Central memory CD8-positive, alpha-beta T cell (primary cell): ENCODE results near the gene L3MBTL4.

Experiments used
- ATAC-seq: fragments of 150-1000 bp; cut with Tn5 transposase; replicated peaks from 2 replicates; pipeline ENCODE4 v1.10.0; 2022; ENCODE audit warnings: mild to moderate bottlenecking, moderate FRiP score, moderate number of reproducible peaks; ENCODE audit not compliant: poor library complexity, severe bottlenecking; ENCODE audit errors: extremely low read depth
- DNase-seq, 2 donors: peaks; one replicate each; pipeline ENCODE4 v3.0.0; 2021; ENCODE audit warnings: low spot score in 2 of 2
- H3K27ac Mint-ChIP-seq: one replicate; pipeline ENCODE4 v1.8.0; 2022; ENCODE audit warnings: low read depth, mild to moderate bottlenecking, moderate library complexity, mixed read lengths
- H3K27me3 Mint-ChIP-seq: one replicate; pipeline ENCODE4 v1.8.0; 2022; ENCODE audit warnings: mixed read lengths
- H3K36me3 Mint-ChIP-seq: one replicate; pipeline ENCODE4 v1.8.0; 2022; ENCODE audit warnings: mild to moderate bottlenecking, moderate library complexity, mixed read lengths; ENCODE audit not compliant: insufficient read depth
- H3K4me1 Mint-ChIP-seq: one replicate; pipeline ENCODE4 v1.8.0; 2022; ENCODE audit warnings: mixed read lengths
- H3K4me3 Mint-ChIP-seq: one replicate; pipeline ENCODE4 v1.8.0; 2022; ENCODE audit warnings: mild to moderate bottlenecking, moderate library complexity, mixed read lengths
- H3K9me3 Mint-ChIP-seq: one replicate; pipeline ENCODE4 v1.8.0; 2022; ENCODE audit warnings: mixed read lengths

Gene L3MBTL4

GRCh38 chr18:6341303-6341702, 73.4 kb downstream of the L3MBTL4 start:
- no peaks in the 10 kb centered on the region for H3K4me1 Mint-ChIP-seq
- peaks cover 26% of the 10 kb centered on the region for H3K9me3 Mint-ChIP-seq
- no peak overlapping the region for H3K27ac Mint-ChIP-seq
- H3K27me3 Mint-ChIP-seq: no peaks in the 10 kb centered on the region
- DNase-seq: no peak
- H3K36me3 Mint-ChIP-seq: no peaks in the 10 kb centered on the region
- ATAC-seq: no peak
- H3K4me3 Mint-ChIP-seq: no peak overlapping the region

- no peak overlapping the region for H3K27ac Mint-ChIP-seq
- H3K4me3 Mint-ChIP-seq: no peak overlapping the region
- no peaks in the 10 kb centered on the region for H3K36me3 Mint-ChIP-seq
- no peaks in the 10 kb centered on the region for H3K27me3 Mint-ChIP-seq
- ATAC-seq (no peak), DNase-seq (no peak)
- peaks cover 35% of the 10 kb centered on the region for H3K9me3 Mint-ChIP-seq
- no peaks in the 10 kb centered on the region for H3K4me1 Mint-ChIP-seq
Observed at GRCh38 chr18:6340121-6340520, 74.6 kb downstream of the L3MBTL4 start.

DNA sequence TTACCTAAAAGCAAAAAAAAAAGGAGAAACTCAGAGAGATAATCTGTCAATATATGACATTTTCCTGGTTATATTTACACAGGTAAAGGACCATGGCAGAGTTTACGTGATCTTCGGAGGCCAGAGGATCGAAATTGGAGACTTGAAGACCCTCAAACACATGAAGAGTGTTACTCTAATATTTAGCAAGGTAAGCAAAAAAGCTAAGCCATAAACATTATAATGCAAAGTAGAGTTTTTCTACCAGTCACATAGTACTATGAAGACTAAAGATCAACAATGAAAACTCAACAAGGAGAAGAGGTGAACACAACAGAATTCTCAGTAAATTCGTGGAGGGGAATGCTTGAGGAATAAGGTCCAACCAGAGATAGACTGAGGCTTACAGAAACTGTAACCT, 78.5 kb downstream of the L3MBTL4 start:
- no peaks in the 10 kb centered on the region for H3K4me1 Mint-ChIP-seq
- H3K36me3 Mint-ChIP-seq: no peaks in the 10 kb centered on the region
- no peak overlapping the region for H3K27ac Mint-ChIP-seq
- no peak overlapping the region for H3K4me3 Mint-ChIP-seq
- ATAC-seq (no peak), DNase-seq (no peak)
- peaks cover 33% of the 10 kb centered on the region for H3K9me3 Mint-ChIP-seq
- no peaks in the 10 kb centered on the region for H3K27me3 Mint-ChIP-seq

- no peak overlapping the region for H3K27ac Mint-ChIP-seq
- ATAC-seq: no peak
- H3K9me3 Mint-ChIP-seq: peaks cover 40% of the 10 kb centered on the region
- no peaks in the 10 kb centered on the region for H3K27me3 Mint-ChIP-seq
- H3K4me1 Mint-ChIP-seq: no peaks in the 10 kb centered on the region
- no peak overlapping the region for H3K4me3 Mint-ChIP-seq
- H3K36me3 Mint-ChIP-seq: no peaks in the 10 kb centered on the region
- no peak for DNase-seq
Observed at GRCh38 chr18:6333981-6334380, 80.7 kb downstream of the L3MBTL4 start.

- no peak overlapping the region for H3K27ac Mint-ChIP-seq
- no peaks in the 10 kb centered on the region for H3K4me1 Mint-ChIP-seq
- ATAC-seq (no peak), DNase-seq (no peak)
- no peaks in the 10 kb centered on the region for H3K36me3 Mint-ChIP-seq
- no peaks in the 10 kb centered on the region for H3K27me3 Mint-ChIP-seq
- H3K9me3 Mint-ChIP-seq: peaks cover 42% of the 10 kb centered on the region
- H3K4me3 Mint-ChIP-seq: no peak overlapping the region
Observed at GRCh38 chr18:6331872-6332271, 82.8 kb downstream of the L3MBTL4 start.

DNA sequence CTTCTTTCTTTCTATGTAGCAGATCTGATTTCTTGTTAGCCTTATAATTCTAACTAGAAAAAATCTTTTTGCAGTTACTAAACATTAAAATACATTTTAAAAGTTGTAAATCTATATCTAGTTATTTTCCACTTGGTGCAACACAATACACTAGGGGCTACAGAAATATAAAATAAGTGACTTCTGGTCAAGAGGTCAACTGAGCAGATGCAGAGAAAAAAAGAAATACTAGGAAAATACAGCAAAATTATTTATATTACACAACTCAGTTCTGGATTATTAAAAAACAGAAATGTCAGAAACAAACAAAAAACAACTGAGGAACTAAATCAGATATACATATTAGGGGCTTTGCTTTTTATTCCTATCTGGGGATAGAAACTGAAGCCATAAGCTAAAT, 83.9 kb downstream of the L3MBTL4 start:
- DNase-seq (no peak), ATAC-seq (no peak)
- H3K27me3 Mint-ChIP-seq: no peaks in the 10 kb centered on the region
- H3K9me3 Mint-ChIP-seq: peaks cover 36% of the 10 kb centered on the region
- H3K36me3 Mint-ChIP-seq: no peaks in the 10 kb centered on the region
- no peaks in the 10 kb centered on the region for H3K4me1 Mint-ChIP-seq
- no peak overlapping the region for H3K27ac Mint-ChIP-seq
- H3K4me3 Mint-ChIP-seq: no peak overlapping the region

GRCh38 chr18:6328621-6329010, 86.1 kb downstream of the L3MBTL4 start:
- Mint-ChIP-seq H3K9me3 (peaks cover 27% of the 10 kb centered on the region), H3K36me3 (no peaks in the 10 kb centered on the region), H3K27me3 (no peaks in the 10 kb centered on the region), H3K27ac (no peak overlapping the region), H3K4me1 (no peaks in the 10 kb centered on the region), H3K4me3 (no peak overlapping the region)
- DNase-seq (no peak), ATAC-seq (no peak)

- no peaks in the 10 kb centered on the region for H3K4me1 Mint-ChIP-seq
- H3K27ac Mint-ChIP-seq: no peak overlapping the region
- no peaks in the 10 kb centered on the region for H3K36me3 Mint-ChIP-seq
- no peak for DNase-seq
- ATAC-seq: no peak
- peaks cover 30% of the 10 kb centered on the region for H3K9me3 Mint-ChIP-seq
- no peaks in the 10 kb centered on the region for H3K27me3 Mint-ChIP-seq
- no peak overlapping the region for H3K4me3 Mint-ChIP-seq
Observed at GRCh38 chr18:6327895-6328620, 86.7 kb downstream of the L3MBTL4 start.

GRCh38 chr18:6327485-6327884, 87.2 kb downstream of the L3MBTL4 start:
- Mint-ChIP-seq H3K9me3 (peaks cover 33% of the 10 kb centered on the region), H3K4me3 (no peak overlapping the region), H3K4me1 (no peaks in the 10 kb centered on the region), H3K27me3 (no peaks in the 10 kb centered on the region), H3K27ac (no peak overlapping the region), H3K36me3 (no peaks in the 10 kb centered on the region)
- ATAC-seq: no peak
- DNase-seq: no peak

DNA sequence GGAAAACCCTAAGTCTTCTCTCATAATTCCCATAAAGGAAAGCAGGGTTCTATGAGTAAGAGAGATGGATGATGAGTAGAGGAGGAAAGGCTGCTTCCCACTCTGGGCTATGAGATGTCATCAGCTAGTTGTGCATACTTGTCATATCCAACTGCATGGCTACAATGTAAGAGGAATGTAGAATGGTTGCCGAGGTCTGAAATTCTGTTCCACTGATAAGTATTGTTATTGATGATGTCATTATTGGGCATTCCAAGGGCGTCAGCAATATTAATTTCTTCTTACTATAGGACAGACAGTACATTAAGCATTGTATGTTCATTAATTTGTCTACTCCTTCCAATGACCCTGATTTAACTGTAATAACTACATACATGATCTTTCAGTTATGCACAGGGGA, 88.1 kb downstream of the L3MBTL4 start:
- Mint-ChIP-seq H3K4me1 (no peaks in the 10 kb centered on the region), H3K36me3 (no peaks in the 10 kb centered on the region), H3K27me3 (no peaks in the 10 kb centered on the region), H3K4me3 (no peak overlapping the region), H3K9me3 (peaks cover 36% of the 10 kb centered on the region), H3K27ac (no peak overlapping the region)
- ATAC-seq (no peak), DNase-seq (no peak)

GRCh38 chr18:6323319-6323889, 91.3 kb downstream of the L3MBTL4 start:
- ATAC-seq (no peak), DNase-seq (no peak)
- H3K4me3 Mint-ChIP-seq: no peak overlapping the region
- no peak overlapping the region for H3K27ac Mint-ChIP-seq
- H3K36me3 Mint-ChIP-seq: no peaks in the 10 kb centered on the region
- peaks cover 34% of the 10 kb centered on the region for H3K9me3 Mint-ChIP-seq
- no peaks in the 10 kb centered on the region for H3K4me1 Mint-ChIP-seq
- H3K27me3 Mint-ChIP-seq: no peaks in the 10 kb centered on the region

DNA sequence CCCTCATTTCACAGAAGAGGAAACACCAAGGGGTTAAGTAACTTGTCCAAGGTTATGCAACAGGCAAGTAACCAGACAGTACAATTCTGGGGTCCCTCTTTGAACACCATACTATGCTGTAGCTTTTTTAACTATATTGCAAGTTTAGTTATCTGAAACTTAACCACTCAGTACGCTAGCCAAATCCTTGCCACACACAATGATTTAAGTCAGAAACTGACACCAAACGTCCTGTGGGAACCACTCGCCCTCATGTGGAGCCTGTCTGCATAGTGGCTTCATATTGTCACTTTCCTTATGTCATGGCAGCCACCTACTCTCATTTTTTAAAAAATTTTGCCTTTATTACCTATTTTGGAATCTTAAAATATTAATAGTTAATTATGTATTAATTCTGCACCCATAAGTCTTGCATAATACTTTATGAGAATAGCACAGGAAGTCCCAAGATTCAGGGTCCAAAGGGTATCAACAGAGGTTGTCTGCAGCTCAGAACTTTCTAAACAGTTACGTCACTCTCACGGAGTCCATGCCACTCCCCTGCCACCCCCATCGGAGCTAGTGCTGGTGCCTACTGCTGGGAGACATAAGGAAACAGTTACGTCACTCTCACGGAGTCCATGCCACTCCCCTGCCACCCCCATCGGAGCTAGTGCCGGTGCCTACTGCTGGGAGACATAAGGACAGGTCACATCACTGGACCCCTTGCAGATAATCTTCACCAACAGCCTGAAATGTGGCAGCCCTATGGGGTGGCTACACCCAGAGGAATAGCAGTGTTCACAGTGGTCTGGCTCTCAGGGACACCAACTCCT, 99.0 kb downstream of the L3MBTL4 start:
- H3K36me3 Mint-ChIP-seq: peaks cover 4% of the 10 kb centered on the region
- ATAC-seq: no peak
- no peak overlapping the region for H3K27ac Mint-ChIP-seq
- no peaks in the 10 kb centered on the region for H3K27me3 Mint-ChIP-seq
- H3K9me3 Mint-ChIP-seq: peaks cover 23% of the 10 kb centered on the region
- H3K4me3 Mint-ChIP-seq: no peak overlapping the region
- no peak for DNase-seq
- no peaks in the 10 kb centered on the region for H3K4me1 Mint-ChIP-seq

DNA sequence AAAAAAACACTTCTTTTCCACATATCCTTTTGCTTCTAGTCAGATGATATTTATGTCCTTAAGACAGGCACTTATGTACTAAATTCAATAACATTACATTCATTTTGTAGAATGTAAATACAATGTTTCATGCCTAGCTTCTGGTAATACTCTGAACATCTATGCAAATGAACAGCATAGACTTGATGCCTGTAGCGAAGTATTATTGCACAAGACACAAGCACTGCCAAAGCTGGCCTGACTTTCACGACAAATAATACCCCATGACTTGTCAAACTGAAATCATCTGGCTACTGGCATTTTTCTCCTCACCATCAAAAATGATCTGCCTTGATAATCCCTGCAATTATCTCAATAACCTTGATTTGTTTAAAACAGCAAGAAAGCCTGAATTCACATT, 101.3 kb downstream of the L3MBTL4 start:
- Mint-ChIP-seq H3K27ac (no peak overlapping the region), H3K9me3 (peaks cover 14% of the 10 kb centered on the region), H3K4me3 (no peak overlapping the region), H3K27me3 (no peaks in the 10 kb centered on the region), H3K36me3 (peaks cover 4% of the 10 kb centered on the region), H3K4me1 (no peaks in the 10 kb centered on the region)
- no peak for DNase-seq
- ATAC-seq: no peak
